PFSK-1 (cell line): Measurements from ENCODE around the gene PIEZO1.
A peak's percentile ranks its signal among the peaks of the same experiment; 100 is the strongest.

Experiments
- FOXP2 ChIP-seq: optimal IDR thresholded peaks from 2 replicates; pipeline ENCODE3; 2011; ENCODE audit warnings: borderline replicate concordance, control low read depth, inconsistent platforms; ENCODE audit not compliant: insufficient read depth; ENCODE audit errors: extremely low read length, extremely low read depth
- POLR2AphosphoS5 ChIP-seq: IDR thresholded peaks from 2 replicates; pipeline ENCODE4 v1.6.1; 2012; ENCODE audit warnings: low read depth, mild to moderate bottlenecking, control low read depth, low read length, moderate library complexity
- SIN3A ChIP-seq: IDR thresholded peaks from 2 replicates; pipeline ENCODE4 v1.6.1; 2012; ENCODE audit warnings: mild to moderate bottlenecking, low read length, moderate library complexity, borderline replicate concordance; ENCODE audit not compliant: insufficient read depth
- TAF1 ChIP-seq: IDR thresholded peaks from 2 replicates; pipeline ENCODE4 v1.6.1; 2012; ENCODE audit warnings: low read length, control low read depth, borderline replicate concordance; ENCODE audit not compliant: insufficient read depth
- TF ChIP-seq, protein P1 (sequence below), 2 experiments: IDR thresholded peaks; 2 replicates each; pipeline versions ENCODE4 v1.6.1 to v1.8.0; 2011 to 2012; ENCODE audit warnings: low read depth in 2 of 2, low read length in 2 of 2, control low read depth in 1 of 2, inconsistent platforms in 1 of 2, mild to moderate bottlenecking in 1 of 2, moderate library complexity in 1 of 2; ENCODE audit not compliant: insufficient read depth in 1 of 2

The PIEZO1 gene

DNA sequence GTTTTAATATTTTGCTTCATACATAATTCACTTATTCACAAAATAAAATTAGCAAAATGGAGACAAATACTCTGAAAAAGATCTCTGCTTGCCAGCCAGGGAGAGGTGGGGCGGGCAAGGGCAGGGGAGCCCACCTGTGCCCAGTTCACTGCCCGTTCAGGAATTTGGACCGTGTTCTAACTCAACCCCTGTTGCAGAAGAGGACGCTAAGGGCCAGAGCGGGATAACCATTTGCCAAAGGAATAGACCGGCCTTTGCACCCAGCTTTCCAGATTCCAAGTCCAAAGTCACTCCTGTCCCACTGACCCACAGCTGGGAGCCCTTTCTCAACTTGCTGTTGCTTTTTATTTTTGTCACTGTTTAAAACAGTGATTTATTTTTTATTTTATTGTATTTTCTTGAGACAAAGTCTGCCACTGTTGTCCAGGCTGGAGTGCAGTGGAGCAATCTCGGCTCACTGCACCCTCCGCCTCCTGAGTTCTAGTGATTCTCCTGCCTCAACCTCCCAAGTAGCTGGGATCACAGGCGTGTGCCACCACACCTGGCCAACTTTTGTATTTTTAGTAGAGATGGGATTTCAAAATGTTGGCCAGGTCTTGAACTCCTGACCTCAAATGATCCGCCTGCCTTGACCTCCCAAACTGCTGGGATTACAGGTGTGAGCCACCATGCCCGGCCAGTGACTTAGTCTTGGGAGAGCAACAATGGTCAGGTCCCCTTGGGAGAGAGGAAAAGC is 2.7 kb upstream of the PIEZO1 start:
- TF ChIP-seq POLR2AphosphoS5 (no peak), FOXP2 (no peak), SIN3A (no peak), TAF1 (no peak)
- TF ChIP-seq, protein P1, sequence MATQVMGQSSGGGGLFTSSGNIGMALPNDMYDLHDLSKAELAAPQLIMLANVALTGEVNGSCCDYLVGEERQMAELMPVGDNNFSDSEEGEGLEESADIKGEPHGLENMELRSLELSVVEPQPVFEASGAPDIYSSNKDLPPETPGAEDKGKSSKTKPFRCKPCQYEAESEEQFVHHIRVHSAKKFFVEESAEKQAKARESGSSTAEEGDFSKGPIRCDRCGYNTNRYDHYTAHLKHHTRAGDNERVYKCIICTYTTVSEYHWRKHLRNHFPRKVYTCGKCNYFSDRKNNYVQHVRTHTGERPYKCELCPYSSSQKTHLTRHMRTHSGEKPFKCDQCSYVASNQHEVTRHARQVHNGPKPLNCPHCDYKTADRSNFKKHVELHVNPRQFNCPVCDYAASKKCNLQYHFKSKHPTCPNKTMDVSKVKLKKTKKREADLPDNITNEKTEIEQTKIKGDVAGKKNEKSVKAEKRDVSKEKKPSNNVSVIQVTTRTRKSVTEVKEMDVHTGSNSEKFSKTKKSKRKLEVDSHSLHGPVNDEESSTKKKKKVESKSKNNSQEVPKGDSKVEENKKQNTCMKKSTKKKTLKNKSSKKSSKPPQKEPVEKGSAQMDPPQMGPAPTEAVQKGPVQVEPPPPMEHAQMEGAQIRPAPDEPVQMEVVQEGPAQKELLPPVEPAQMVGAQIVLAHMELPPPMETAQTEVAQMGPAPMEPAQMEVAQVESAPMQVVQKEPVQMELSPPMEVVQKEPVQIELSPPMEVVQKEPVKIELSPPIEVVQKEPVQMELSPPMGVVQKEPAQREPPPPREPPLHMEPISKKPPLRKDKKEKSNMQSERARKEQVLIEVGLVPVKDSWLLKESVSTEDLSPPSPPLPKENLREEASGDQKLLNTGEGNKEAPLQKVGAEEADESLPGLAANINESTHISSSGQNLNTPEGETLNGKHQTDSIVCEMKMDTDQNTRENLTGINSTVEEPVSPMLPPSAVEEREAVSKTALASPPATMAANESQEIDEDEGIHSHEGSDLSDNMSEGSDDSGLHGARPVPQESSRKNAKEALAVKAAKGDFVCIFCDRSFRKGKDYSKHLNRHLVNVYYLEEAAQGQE (IDR thresholded peaks at IDR 0.05; ENCODE audit: insufficient read depth in 1 of 2, low read depth in 2 of 2, low read length in 2 of 2), result no peak

DNA sequence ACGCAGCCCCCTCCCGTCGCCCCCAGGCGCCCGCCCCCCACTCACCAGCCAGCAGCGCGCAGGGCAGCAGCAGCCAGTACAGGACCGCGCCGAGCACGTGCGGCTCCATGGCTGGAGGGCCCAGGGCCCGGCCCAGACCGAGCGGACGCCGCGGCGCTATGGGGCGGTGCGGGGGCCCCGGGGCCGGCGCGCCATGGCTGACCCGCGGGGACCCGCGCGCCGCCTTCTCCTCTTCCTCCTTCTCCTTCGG is 239 bp downstream of the PIEZO1 start:
- no peak for TF ChIP-seq POLR2AphosphoS5
- TF ChIP-seq, protein P1 (IDR thresholded peaks at IDR 0.05; ENCODE audit: insufficient read depth in 1 of 2, low read depth in 2 of 2, low read length in 2 of 2), result no peak
- no peak for TF ChIP-seq FOXP2
- TF ChIP-seq SIN3A, result no peak
- TF ChIP-seq TAF1, result no peak

DNA sequence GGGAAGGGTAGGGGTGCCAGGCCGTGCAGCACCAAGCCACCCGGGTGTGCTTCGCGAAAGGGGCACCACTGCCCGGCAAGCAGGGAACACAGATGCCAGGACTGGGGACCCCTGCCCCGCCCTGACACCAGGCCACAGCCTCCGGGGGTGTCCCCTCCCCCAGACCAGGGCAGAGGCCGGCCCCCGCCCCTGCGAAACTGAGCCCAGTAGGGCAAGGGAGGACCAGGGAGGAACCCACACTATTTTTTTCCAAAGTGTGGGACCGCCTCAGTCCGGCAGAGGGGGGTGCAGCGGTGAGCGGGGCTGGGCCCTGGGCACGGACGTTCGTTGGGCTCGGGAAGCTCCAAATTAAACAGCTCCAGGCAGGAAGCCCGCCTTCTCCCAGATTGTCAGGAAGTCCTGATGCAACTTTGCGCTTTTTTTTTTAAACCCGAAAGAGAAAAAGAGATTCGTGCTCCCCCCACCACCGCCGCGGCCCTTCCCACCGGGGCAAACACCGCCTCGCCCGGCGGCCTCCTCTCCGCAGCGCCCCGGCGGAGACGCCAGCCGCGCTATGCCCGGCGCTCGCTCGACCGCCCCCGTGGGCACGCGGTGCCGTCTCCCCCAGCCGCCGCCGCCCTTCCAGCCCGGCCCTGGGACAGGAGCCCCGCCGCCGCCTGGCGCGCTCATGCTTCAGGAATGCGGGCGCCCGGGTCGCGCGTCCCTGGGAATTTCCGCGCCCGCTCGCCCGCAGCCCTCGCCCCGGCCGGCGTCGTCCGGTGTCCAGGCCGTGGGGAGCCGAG is 755 bp downstream of the PIEZO1 start:
- TF ChIP-seq TAF1 (peak; percentile 13; the same call in 1 of the 2 replicates), FOXP2 (no peak), POLR2AphosphoS5 (peak; percentile 32; the same call in 1 of the 2 replicates)
- TF ChIP-seq, protein P1 (IDR thresholded peaks at IDR 0.05; ENCODE audit: insufficient read depth in 1 of 2, low read depth in 2 of 2, low read length in 2 of 2), result no peak

DNA sequence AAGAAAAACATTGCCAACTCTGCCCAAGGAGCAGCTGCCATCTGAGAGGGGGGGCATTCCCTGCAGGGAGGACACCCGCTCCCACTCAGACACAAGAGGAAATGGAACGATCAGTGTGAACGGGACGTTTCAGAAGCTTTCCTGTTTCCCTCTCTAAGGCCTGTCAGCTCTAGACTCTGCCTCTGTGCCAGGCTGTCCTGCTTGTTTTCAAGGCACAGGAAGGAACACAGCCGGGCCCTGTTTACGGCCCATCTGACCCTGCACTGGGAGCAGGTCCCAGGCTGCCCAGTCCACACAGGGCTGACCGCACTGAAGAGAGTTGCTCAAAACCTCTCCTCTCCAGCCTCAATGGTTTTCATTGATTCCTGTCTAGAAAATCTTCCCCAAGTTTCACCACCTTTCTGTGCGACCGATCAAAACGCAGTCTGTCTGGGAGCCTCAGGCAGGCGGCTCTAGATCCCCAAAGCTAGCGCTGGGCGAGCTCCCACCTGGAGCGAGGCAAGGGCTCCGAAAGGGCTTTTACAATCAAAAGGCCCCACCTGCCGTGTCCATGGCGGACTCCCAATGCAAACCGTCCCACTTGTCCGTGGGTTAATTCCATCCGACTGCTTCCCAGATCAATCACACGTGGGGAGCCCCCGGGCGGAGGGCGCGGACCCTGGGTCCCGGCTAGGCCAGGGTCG is 1.5 kb downstream of the PIEZO1 start:
- TF ChIP-seq FOXP2 (peak; percentile 54), POLR2AphosphoS5 (no peak)

DNA sequence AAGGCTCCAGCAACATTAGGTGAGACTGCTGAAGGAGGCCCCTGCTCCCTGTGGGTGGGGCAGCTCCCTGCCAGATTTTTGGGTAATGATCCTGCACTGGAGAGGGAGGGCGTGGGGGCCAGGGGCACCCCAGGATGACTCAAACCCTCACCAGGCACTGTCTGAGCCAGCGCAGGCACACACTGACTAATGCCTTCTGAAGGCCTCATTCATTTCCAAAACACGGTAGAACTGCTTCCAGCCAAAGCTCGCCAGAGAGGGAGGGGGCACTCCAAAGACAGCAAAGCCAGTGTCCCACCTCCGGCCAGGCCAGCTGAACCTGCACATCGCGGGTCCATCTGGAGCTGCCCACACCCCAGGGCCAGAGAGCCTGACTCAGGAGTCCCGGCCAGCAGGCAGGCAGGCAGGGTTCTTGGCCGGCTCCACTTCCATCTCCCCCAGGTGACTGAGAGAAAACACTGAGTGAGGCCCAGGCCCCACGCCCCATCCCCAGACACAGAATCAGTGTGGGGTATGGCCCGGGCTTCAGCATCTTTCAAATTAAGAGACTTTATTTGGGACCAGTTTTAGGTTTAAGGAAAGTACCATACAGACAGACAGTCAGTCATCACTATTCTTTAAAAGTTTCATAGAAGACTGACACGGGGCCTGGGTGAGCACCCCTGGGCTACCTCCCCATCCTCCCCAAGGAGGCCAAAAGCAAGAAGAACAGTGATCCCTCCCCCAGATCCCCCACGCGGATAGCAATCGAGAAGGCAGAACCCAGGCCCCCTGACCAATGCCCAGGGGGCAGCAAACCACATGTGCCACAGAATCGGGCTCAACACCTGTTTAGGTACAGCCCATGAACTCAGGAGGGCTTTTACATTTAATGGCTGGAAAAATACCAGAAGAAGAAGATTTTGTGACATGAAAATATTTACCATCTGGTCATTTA is 2.3 kb downstream of the PIEZO1 start:
- TF ChIP-seq FOXP2 (no peak), POLR2AphosphoS5 (no peak), TAF1 (no peak), SIN3A (no peak)
- TF ChIP-seq, protein P1 (IDR thresholded peaks at IDR 0.05; ENCODE audit: insufficient read depth in 1 of 2, low read depth in 2 of 2, low read length in 2 of 2), result no peak
